ENCODE data around the gene GJC2.
"Not testable (repeated sequence)": the region's sequence is repeated elsewhere in the genome, so short reads cannot be mapped to it uniquely, and the experiment has no call there.

The GJC2 gene

DNA sequence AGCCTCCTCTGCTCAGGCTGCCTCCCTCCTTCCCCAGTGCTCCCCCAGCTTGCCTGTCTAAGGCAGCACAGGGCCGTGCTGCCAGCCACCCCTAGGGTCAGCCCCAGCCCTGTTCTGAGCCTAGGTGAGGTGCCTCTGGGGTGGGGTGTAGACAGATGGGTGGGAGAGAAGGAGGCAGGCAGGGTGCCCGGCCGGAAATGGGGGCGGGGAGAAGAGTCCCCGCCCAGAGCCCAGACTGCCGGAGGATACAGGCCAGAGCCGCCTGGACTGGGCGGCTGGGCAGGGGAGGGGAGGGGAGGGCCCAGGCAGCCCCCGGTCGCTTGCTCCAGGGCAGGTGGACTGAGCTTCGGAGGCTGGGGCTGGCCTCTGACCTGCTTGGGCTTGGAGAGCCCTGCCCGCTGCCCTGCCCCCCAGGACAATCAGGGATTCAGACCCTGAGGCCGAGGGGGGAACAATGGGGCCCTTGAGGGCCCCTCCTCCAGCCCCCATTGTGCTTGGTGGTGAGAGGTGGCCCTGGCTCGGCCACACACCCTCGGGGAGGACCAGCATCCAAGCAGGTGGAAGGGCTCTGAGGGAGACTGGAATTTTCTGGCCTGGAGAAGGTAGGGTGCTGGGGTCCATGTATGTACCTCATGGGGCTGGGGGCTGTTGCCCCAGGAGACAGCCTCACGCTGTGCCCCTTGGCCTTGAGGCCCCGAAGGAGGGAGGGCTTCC lies at the start of gene GJC2:
Gene GJC2, plus strand, starts transcription at position 525 of the 714 bp plus-strand sequence. CDS start 7,829 bp downstream, outside the sequence.
- in situ Hi-C loops (cut with MboI; ENCODE audit: low sequenced_read_pairs), result no loop called here

DNA sequence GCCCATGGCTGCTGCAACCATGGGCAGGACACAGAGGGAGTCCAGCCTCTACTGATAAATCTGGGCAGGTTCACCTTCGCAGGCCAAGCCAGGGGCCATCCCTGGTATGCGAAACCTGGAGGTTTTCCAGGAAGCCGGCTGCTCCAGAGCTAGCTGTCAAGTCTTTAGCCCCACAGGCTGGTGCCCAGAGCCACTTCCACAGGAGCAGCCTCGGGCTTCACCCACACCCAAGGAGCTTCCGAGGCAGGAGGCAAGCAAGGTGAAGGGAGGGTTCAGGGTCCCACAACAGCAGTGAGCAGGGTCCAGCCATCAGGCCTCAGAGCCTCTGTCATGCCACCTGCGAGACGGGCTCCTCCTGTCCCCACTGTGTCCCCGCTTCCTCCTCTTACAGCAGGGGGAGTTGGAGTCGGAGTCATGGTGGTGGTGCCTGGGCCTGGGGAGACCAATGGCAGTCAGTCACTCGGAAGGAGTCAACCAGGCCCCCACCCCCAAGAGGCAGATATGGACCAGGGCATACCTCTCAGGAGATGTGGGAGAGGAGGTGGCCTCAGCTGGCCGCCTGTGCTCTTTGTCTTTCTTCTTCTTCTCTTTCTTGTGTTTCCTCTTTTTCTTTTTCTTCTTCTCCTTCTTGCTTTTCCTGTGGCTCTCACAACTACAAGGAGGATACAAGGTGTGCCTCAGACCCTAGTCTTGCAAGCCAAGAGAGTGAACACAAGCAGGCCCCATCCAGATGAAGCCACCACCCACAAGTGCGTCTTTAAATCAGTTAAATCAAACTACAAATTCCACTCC lies 48.7 kb upstream of the GJC2 start:
- in situ Hi-C loops (cut with MboI; ENCODE audit: low sequenced_read_pairs), result no loop called here

DNA sequence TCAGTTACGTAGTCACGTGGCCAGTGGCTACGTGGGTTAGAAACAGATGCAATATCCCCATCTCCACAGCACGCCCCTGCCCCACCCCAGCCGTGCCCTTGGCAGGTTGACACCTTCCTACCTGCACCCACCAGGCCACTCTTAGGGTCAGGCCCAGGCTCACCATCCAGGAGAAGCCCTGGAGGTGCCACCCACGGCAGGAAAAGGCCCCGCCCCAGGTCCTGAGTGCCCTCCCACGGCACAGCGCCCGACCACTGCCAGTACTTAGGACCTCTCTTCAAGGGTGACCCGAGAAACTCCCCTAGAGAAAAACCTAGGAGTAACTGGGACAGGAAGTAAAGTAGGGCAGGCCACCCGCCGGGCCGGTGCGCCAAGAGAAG lies 48.1 kb upstream of the GJC2 start:
- in situ Hi-C loops (cut with MboI; ENCODE audit: low sequenced_read_pairs), result no loop called here

DNA sequence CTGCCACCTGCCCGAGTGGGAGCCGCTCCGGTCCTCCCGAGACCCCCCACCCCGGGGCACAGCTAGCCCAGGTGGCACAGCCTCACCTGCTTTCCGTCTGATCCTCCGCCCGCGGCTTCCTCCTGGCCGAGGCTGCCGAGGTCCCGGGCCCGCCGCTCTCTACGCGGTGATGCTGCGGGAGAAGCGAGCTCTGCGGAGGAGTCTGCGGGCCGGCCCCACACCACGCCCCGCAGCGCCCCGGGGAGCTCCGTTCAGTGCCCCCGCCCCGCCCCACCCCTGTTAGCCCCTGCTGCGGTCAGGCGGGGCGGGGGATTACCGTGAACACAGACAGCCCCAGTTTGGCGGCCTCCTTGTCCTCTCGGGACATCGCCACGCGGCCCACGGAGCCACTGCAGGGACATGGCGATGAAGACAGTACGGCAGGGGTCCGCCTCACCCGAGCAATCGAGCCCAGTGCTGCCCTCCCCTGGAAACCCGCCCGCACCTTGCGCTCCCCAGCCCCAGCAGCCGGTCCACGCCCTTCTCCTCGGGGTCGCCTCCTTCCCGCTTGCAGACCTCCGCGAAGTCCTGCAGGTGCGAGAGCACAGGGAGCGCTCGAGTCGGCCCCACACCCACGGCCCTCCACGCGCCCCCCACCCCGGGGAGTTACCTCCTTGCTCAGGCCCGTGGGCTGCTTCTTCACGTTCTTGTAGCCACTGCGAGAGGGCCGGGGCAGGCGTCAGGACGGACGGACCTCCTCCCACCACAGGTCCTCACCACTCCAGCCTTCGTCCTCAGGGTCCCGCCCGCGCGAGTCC lies 47.5 kb upstream of the GJC2 start:
- in situ Hi-C loops (cut with MboI; ENCODE audit: low sequenced_read_pairs), result no loop called here

DNA sequence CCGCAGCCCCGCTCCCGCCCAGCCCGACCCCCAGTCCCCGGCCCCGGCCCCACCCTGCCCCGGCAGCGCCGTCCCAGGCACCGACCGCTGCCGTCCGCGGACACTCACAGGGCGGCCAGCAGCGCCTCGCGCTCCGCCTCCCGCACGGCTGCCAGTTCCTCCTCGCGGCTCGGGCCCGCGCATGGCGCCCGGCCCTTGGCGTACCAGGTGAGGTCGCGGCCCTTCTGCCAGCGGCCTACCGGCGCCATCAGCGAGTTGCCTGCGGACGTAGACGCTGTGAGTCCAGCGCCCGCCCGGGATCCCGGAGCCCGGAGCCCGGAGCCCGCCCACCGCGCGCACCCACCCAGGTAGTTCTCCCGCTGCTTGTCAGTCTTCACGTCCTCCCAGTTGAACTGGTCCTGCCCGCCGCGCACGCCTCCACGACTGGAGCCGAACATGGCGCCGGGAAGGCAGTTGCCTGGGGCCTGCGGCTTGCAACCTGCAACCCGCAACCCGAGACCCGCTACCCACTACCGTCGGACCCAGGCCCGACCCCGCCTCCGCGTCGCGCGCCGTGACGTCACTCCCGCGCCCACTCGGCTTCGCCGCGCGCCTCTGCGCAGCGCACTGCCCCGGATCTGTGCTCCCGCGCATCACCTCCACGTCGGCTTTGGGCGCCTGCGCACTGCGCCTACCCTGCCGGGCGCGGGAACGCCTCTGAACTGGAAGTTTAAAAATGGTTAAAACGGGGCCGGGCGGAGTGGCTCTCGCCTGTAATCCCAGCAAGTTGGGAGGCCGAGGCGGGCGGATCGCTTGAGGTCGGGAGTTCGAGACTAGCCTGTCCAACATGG lies 46.7 kb upstream of the GJC2 start, which contains the start of gene C1orf35:
Gene C1orf35, minus strand, starts transcription at position 535 of the 830 bp plus-strand sequence. Its CDS starts 98 bp downstream, at position 437.
- in situ Hi-C loops (cut with MboI; ENCODE audit: low sequenced_read_pairs), result no loop called here

DNA sequence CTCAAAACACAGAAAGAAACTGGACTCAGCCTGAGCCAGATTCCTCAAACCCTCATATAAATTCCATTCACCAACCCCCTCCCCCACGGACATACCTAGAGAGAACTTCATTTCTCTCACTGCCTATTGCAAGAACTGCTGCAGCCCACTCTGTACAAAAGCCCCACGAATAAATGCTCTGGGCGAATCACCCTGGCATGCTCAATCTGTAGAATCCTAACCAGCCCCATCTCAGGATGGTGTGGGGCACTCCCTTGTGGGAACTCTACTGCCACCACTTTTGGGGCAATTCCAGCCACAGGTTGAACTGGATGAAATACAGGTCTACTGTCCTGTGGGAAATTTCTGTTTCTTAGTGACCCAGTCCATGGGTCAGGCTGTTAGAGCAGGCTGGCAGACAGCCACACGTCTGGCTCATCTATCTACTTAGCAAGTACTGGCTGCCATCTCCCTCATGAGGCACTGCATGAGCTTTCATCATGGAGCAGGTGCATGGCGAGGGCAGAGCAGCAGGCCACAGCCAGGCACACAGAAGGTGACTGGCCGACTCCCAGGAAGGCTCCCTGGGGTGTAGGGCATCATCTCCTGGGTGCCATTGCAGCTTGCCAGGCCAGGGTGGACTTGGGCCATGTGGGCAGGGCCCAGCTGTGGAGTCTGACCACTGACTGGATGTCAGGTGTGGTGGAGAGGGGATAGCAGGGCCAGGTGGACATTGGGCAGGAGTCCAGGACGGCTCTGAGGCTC lies 45.0 kb upstream of the GJC2 start:
- in situ Hi-C loops (cut with MboI; ENCODE audit: low sequenced_read_pairs), result no loop called here

DNA sequence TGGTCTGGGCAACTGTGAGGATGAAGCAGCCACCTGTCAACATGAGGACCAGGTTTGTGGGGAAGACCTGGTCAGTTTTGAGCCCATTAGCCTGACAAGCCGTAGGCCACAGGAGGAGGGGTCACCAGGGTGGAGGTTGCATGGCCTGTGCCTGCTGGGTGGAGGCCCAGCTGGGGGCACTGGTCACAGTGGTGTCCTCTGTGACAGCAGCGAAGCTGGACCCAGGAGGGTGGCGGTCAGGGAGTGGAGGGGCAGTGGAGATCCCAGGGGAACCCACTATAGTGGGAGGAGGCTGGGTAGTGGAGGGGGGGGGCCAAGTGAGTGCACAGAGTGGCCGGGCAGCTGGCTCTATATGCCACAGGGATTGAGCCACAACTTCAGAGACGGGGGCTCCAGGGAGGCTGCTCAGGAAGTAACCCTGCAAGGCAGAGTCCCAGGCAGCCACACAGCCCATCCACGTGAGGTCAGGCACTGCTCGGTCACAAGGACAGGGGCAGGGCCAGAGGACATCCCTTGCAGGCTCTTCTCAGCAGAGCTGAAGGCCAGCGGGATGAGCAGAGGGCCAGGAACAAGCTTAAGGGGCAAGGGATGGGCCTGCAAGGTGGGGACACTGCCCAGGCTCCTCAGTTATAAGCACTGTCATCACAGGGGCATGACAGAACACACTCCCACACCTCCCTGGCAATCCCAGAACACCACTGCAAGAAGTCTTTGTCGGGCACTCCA lies 44.3 kb upstream of the GJC2 start:
- in situ Hi-C loops (cut with MboI; ENCODE audit: low sequenced_read_pairs), result no loop called here

DNA sequence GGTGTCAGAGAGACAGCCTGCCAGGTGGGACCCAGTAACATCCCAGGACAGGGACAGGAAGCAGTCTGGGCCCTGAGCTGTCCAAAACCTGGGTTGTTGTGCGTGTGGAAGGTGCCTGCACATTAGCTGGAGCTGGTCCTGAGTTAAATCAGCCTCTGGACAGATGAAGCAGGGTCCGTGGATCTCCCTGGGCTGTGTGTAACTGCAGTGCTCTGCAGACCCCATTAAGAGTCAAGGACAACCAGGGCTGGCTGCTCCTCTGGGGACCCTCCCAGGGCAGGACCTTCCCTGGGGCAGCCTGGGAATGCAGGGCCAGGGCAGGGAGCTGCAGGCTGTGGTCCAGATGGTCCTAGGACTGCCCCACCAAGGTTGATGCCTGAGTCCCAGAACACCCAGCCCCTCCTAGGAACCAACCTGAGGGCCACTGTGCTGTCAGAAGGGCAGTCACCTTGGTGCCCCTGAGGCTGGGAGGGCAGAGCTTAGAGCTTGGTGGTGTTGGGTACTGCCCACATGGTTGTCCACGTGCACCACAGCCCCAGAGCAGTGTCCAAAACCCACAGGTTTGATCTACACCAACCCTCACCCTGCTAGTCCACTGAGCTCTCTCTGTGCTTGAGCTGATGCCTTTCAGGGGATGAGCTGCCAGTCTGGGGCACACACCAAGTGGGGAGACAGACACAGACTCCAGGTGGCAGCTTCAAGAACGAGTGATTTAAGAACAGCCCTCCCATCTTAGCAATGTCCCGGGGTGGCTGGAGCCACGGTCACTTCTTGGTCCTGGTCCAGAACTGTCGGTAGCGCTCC lies 43.5 kb upstream of the GJC2 start:
- in situ Hi-C loops (cut with MboI; ENCODE audit: low sequenced_read_pairs), result no loop called here

DNA sequence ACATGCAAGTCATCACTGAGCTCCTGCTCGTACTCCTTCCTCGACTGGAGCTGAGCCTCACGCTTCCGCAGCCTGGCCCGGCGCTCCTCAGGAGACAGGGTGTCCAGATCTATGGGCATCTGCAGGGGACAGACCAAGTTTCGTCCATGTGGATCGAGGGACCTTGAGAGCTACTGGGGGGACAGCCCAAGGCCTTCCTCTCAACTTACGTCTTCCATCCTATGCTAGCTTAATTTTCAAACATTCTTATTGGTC lies 43.0 kb upstream of the GJC2 start:
- in situ Hi-C loops (cut with MboI; ENCODE audit: low sequenced_read_pairs), result no loop called here

DNA sequence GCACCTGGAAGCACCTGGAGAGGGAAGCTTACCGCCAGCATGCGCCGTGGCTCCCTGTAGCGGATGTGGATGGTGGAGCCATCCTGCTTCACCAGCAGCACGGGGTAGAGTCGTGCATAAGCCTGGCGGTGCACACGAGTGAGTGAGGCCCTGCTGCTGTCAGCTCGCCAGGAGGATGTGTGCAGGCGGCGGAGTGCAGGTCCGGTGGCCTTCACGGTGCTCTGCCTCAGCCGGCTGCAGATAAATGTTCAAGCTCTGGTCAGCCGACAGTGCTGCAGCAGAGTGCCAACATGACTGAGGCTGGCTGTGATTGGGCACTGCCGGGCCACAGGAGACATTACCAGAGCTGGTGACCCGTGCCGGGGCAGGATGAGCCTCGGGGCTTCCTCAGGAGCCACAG lies 42.1 kb upstream of the GJC2 start:
- in situ Hi-C loops (cut with MboI; ENCODE audit: low sequenced_read_pairs), result no loop called here

DNA sequence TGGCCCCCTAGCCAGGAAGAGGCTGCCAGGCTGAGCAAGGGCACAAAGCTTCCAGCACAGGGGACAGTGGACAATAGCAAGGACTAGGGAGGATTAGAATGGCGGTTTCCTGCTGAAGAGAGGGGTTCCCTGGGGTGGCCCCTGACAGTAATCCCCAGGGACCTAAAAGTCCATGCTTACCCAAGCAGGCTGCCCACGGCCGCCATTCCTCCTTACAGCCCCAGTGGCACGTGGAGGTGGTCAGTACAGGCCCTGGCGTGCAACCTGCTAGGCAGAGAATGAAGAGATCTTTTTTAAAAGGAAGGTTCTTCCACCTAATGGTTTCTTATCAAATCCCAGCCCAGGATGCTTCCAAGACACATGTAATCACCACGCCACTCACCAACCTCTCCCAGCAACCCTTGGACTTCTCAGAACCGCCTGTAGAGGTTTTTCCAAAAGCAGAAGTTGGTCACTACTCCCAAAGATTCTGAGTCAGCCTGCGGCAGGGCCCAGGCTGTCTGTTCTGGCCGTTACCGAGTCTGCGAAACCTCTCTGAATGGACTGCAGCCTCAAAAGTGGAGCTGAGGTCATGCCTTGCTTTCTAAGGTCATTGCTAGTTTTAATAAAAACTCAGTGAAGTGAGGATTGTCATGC lies 41.6 kb upstream of the GJC2 start:
- in situ Hi-C loops (cut with MboI; ENCODE audit: low sequenced_read_pairs), result no loop called here

DNA sequence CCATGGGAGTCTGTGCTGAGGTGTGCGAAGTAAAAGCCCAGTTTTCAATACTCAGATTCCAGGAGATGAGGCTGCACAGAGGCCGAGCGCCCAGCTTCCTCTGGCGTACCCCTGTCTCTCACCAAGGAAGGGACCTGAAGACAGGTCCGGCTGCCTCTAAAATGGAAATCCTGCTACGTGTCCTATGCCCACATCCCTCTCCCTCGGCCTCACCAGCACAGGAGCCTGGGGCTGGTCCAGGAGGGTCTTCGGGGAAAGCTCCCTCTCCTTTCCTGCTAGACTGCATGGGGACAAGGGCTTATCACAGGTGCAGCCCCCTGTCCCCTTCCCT lies 41.0 kb upstream of the GJC2 start:
- in situ Hi-C loops (cut with MboI; ENCODE audit: low sequenced_read_pairs), result no loop called here

DNA sequence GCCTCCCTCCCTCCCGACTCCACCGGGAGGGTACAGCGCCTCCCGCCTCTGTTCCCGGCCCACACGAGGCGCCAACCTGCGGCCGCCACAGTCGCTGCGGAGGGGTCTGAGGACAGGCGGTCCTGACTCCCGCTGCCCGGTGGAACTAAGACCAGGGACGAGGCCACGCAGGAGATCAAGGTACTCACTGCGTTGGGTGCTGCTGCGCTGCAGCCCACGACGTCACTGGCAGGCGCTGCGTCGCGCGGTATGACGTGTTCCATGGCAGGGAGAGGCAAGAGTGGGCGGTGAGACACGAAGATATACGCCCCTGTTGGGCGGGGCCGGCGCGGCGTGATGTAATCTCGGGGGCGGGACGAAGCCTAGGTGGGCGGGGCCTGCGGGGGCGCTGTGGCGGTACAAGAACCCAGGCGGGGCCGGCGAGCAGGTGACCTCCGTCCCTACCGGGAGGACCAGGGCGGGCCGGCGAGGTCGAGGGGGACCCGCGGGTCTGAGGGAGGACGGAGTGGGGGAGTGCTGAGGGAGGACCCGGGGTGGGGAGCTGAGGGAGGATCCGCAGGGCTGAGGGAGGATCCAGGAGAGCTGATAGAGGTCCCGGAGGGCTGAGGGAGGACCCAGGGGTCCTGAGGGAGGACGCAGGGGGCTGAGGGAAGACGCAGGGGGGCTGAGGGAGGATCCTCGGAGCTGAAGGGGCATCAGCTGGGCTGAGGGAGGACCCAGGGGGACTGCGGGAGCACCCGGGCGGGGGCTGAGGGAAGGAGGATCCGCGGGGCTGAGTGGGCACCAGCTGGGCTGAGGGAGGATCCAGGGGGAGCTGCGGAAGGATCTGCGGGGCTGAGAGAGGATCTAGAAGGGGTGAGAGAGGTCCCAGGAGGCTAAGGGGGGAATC lies 40.4 kb upstream of the GJC2 start, which contains the start of gene MRPL55:
Gene MRPL55, minus strand, starts transcription at position 227 of the 889 bp plus-strand sequence. CDS start 1,039 bp downstream, outside the sequence.
- in situ Hi-C loops (cut with MboI; ENCODE audit: low sequenced_read_pairs), result no loop called here

DNA sequence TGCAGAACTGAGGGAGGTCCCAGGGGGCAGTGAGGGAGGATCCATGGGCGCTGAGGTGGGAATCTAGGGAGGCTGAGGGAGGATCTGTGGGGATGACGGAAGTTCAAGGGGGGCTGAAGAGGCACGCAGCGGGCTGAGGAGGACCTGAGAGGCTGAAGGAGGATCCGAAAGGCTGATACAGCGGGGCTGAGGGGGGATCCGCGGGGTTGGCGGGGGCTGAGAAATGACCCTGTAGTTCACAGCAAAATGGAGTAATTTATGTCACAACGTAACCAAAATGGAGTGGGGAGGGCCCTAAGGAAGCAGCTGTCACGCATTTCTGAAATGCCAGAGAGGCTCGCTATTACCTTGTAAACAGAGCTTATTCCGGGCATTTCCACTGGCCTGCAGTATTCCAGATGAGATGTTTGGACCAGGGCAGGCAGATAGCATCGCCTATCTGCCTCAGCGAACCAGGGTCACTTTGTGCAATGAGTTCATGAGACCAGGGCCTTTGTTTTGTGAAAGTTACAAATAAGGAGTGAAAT lies 39.7 kb upstream of the GJC2 start:
- in situ Hi-C loops (cut with MboI; ENCODE audit: low sequenced_read_pairs), result no loop called here

DNA sequence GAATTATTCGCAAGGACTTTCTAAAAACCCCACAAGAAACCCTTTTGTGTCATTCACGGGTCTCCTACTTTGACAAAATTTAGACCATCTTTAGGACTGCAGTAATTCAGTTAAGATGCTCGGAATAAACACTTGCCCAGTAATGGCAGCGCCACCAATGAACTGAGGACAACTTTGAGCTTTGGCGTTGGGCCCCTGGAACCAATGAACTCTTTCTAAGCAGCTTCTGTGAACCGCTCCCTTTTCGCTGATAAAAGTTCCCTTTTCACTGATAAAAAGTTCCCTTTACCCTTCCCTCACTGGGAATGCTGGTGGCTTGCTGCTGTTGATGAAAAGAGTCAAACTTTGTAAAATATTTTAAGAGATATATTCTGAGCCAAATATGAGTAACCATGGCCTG lies 39.2 kb upstream of the GJC2 start:
- in situ Hi-C loops (cut with MboI; ENCODE audit: low sequenced_read_pairs), result no loop called here

DNA sequence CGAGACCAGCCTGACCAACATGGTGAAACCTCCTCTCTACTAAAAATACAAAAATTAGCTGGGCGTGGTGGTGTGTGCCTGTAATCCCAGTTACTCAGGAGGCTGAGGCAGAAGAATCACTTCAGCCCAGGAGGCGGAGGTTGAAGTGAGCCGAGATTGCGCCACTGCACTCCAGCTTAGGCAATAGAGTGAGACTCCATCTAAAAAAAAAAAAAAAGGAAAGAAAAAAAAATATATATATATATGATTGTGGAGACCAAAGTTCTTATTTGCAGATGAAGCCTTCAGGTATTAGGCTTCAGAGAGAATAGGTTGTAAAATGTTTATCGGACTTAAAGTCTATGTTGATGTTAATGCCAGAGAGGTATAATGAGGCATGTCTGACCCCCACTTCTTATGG lies 38.4 kb upstream of the GJC2 start:
- in situ Hi-C loops (cut with MboI; ENCODE audit: low sequenced_read_pairs), result not testable (repeated sequence)

DNA sequence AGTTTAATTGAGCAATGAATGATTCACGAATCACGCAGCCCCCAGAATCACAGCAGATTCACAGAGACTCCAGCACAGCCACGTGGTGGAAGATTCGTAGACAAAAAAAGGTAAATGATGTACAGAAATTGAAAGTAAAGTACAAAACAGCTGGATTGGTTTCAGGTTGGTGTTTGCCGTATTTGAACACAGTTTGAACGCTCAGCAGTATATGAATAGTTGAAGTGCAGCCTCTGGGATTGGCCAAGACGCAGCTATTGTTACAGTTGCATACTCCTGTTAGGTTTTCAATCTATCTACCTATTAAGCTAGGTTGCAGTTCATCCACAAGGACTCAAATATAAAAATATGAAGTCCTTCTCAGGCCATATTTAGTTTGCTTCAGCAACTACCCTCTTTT lies 37.6 kb upstream of the GJC2 start:
- in situ Hi-C loops (cut with MboI; ENCODE audit: low sequenced_read_pairs), result no loop called here
